H9 (cell line): ENCODE results near the gene KCNAB1. TPM values are rescaled to one million over a fixed set of nuclear protein-coding genes. Genes with fewer than 3 reads are reported as not detected.

ENCODE experiments used
- DNase-seq: peaks from one replicate; pipeline ENCODE4 v3.0.0-alpha.2; 2017
- H2AFZ ChIP-seq: one replicate; pipeline ENCODE4 v1.6.1; 2013; ENCODE audit warnings: mild to moderate bottlenecking, low read length, control low read depth, moderate library complexity
- H2AK5ac ChIP-seq: 2 replicates; pipeline ENCODE4 v1.6.1; 2013; ENCODE audit warnings: low read length, control low read depth, mixed read lengths; ENCODE audit not compliant: insufficient read length
- H2BK120ac ChIP-seq: one replicate; pipeline ENCODE4 v1.6.1; 2013; ENCODE audit warnings: low read depth, mild to moderate bottlenecking, low read length, control low read depth, inconsistent platforms; ENCODE audit not compliant: poor library complexity, severe bottlenecking
- H2BK12ac ChIP-seq: 2 replicates; pipeline ENCODE4 v1.6.1; 2013; ENCODE audit warnings: low read length, control low read depth, mixed read lengths, low read depth; ENCODE audit not compliant: insufficient read length
- H2BK15ac ChIP-seq: 2 replicates; pipeline ENCODE4 v1.6.1; 2013; ENCODE audit warnings: low read depth, low read length, control low read depth
- H2BK20ac ChIP-seq: one replicate; pipeline ENCODE4 v1.6.1; 2013; ENCODE audit warnings: low read depth, mild to moderate bottlenecking, low read length, control low read depth, inconsistent platforms; ENCODE audit not compliant: poor library complexity, severe bottlenecking
- H2BK5ac ChIP-seq: 2 replicates; pipeline ENCODE4 v1.6.1; 2013; ENCODE audit warnings: low read length, control low read depth, mixed read lengths; ENCODE audit not compliant: insufficient read length
- H3K14ac ChIP-seq: 2 replicates; pipeline ENCODE4 v1.6.1; 2013; ENCODE audit warnings: low read length, control low read depth; ENCODE audit not compliant: insufficient read depth
- H3K18ac ChIP-seq: 2 replicates; pipeline ENCODE4 v1.6.1; 2013; ENCODE audit warnings: low read depth, mild to moderate bottlenecking, mixed read lengths, low read length, control low read depth; ENCODE audit not compliant: insufficient read length
- H3K23ac ChIP-seq: 2 replicates; pipeline ENCODE4 v1.6.1; 2013; ENCODE audit warnings: low read length, control low read depth, mixed read lengths, low read depth; ENCODE audit not compliant: insufficient read length
- H3K23me2 ChIP-seq: 2 replicates; pipeline ENCODE4 v1.6.1; 2013; ENCODE audit warnings: low read depth, mild to moderate bottlenecking, mixed read lengths, low read length, control low read depth; ENCODE audit not compliant: insufficient read length, poor library complexity, severe bottlenecking
- H3K27ac ChIP-seq: 2 replicates; pipeline ENCODE4 v1.5.1; 2013; ENCODE audit warnings: low read length, control low read depth, mixed read lengths, low read depth; ENCODE audit not compliant: insufficient read length
- H3K27me3 ChIP-seq: 2 replicates; pipeline ENCODE4 v1.6.1; 2013; ENCODE audit warnings: low read length, control low read depth, inconsistent platforms; ENCODE audit not compliant: insufficient read depth
- H3K4ac ChIP-seq: 2 replicates; pipeline ENCODE4 v1.6.1; 2013; ENCODE audit warnings: low read depth, mild to moderate bottlenecking, control low read depth, inconsistent platforms, low read length, moderate library complexity
- H3K4me1 ChIP-seq: 2 replicates; pipeline ENCODE4 v1.6.1; 2013; ENCODE audit warnings: low read length, control low read depth, inconsistent platforms; ENCODE audit not compliant: insufficient read depth
- H3K4me2 ChIP-seq: 2 replicates; pipeline ENCODE4 v1.6.1; 2013; ENCODE audit warnings: low read length, control low read depth, mixed read lengths; ENCODE audit not compliant: insufficient read length, insufficient read depth
- H3K56ac ChIP-seq: 2 replicates; pipeline ENCODE4 v1.6.1; 2013; ENCODE audit warnings: low read depth, mild to moderate bottlenecking, mixed read lengths, low read length, control low read depth; ENCODE audit not compliant: insufficient read length
- H3K79me1 ChIP-seq: 2 replicates; pipeline ENCODE4 v1.6.1; 2013; ENCODE audit warnings: low read depth, mild to moderate bottlenecking, moderate library complexity, low read length, control low read depth, inconsistent platforms; ENCODE audit not compliant: insufficient read depth, poor library complexity, severe bottlenecking
- H3K79me2 ChIP-seq: 2 replicates; pipeline ENCODE4 v1.6.1; 2013; ENCODE audit warnings: low read length, control low read depth, inconsistent platforms; ENCODE audit not compliant: insufficient read depth
- H3K9ac ChIP-seq: 2 replicates; pipeline ENCODE4 v1.6.1; 2013; ENCODE audit warnings: low read length, control low read depth, mixed read lengths; ENCODE audit not compliant: insufficient read length; ENCODE audit errors: extremely low read depth
- H3K9me3 ChIP-seq: one replicate; pipeline ENCODE4 v1.6.1; 2013; ENCODE audit warnings: low read depth, low read length, inconsistent platforms; ENCODE audit not compliant: control insufficient read depth
- H3T11ph ChIP-seq: one replicate; pipeline ENCODE4 v1.6.1; 2013; ENCODE audit warnings: mild to moderate bottlenecking, low read length, control low read depth, inconsistent platforms
- H4K20me1 ChIP-seq: one replicate; pipeline ENCODE4 v1.6.1; 2013; ENCODE audit not compliant: control insufficient read depth, insufficient read length, insufficient read depth
- H4K5ac ChIP-seq: 2 replicates; pipeline ENCODE4 v1.6.1; 2013; ENCODE audit warnings: low read depth, mild to moderate bottlenecking, mixed read lengths, low read length, control low read depth; ENCODE audit not compliant: insufficient read length
- H4K8ac ChIP-seq: replicated peaks from 2 replicates; pipeline ENCODE4 v1.6.1; 2013; ENCODE audit warnings: low read length, control low read depth, mixed read lengths, low read depth; ENCODE audit not compliant: insufficient read length
- H4K91ac ChIP-seq: 2 replicates; pipeline ENCODE4 v1.6.1; 2013; ENCODE audit warnings: low read depth, mild to moderate bottlenecking, moderate library complexity, mixed read lengths, low read length, control low read depth; ENCODE audit not compliant: insufficient read length
- H3K27ac Mint-ChIP-seq, 3 experiments: 2 replicates in 2 of 3; 3 replicates in 1 of 3; pipeline ENCODE4 v1.8.0; 2020 to 2021; ENCODE audit warnings: mixed read lengths in 3 of 3, mild to moderate bottlenecking in 1 of 3, moderate library complexity in 1 of 3
- H3K27me3 Mint-ChIP-seq: 2 replicates; pipeline ENCODE4 v1.8.0; 2021; ENCODE audit warnings: low read depth, mild to moderate bottlenecking, moderate library complexity, mixed read lengths
- H3K36me3 Mint-ChIP-seq, 3 experiments: 2 replicates in 2 of 3; 3 replicates in 1 of 3; pipeline ENCODE4 v1.8.0; 2020 to 2021; ENCODE audit warnings: low read depth in 3 of 3, mixed read lengths in 3 of 3; ENCODE audit not compliant: insufficient read depth in 1 of 3
- H3K4me1 Mint-ChIP-seq, 2 experiments: 2 replicates each; pipeline ENCODE4 v1.8.0; 2020; ENCODE audit warnings: mixed read lengths in 2 of 2
- H3K4me3 Mint-ChIP-seq, 2 experiments: 2 replicates in 1 of 2; 3 replicates in 1 of 2; pipeline ENCODE4 v1.8.0; 2020 to 2021; ENCODE audit warnings: mild to moderate bottlenecking in 2 of 2, mixed read lengths in 2 of 2, moderate library complexity in 1 of 2
- H3K9me3 Mint-ChIP-seq, 2 experiments: 2 replicates in 1 of 2; 3 replicates in 1 of 2; pipeline ENCODE4 v1.8.0; 2020; ENCODE audit warnings: mild to moderate bottlenecking in 2 of 2, mixed read lengths in 2 of 2, moderate library complexity in 1 of 2
- CTCF ChIP-seq: fragments of 200-600 bp; sonication (generic); conservative IDR thresholded peaks from 3 replicates; pipeline ENCODE4 v1.8.0; 2021; ENCODE audit warnings: antibody characterized with exemption, mild to moderate bottlenecking
- WGBS: extraction: QIAGEN DNeasy Blood & Tissue Kit; methylation state at CpG from one replicate; pipeline ENCODE4 v1.1.7; 2013; ENCODE audit warnings: missing lambda C conversion rate, low lambda C conversion rate, mixed read lengths; ENCODE audit not compliant: insufficient read length; ENCODE audit errors: extremely low coverage; 5-methylcytosine and 5-hydroxymethylcytosine counted together
- total RNA-seq: library from RNA; stranded (reverse); gene quantifications from 2 replicates; pipeline ENCODE4 v1.2.1, GENCODE V29; 2021

KCNAB1 gene
- total RNA-seq, 1 experiment from 2014 or later, result 3.7 TPM

- H4K5ac ChIP-seq, result no peak overlapping the region
- H3K79me1 ChIP-seq, result no peaks in the 10 kb centered on the region
- H4K20me1 ChIP-seq, result no peaks in the 10 kb centered on the region
- no peak overlapping the region for H2AK5ac ChIP-seq
- Mint-ChIP-seq H3K9me3 (peaks cover 0 to 4% of the 10 kb centered on the region in 2 experiments; a peak in 2 of 5 replicates), H3K27ac (no peak overlapping the region), H3K4me3 (no peak overlapping the region), H3K36me3 (peaks cover 0 to under 1% (median 0%) of the 10 kb centered on the region in 3 experiments; a peak in 2 of 7 replicates), H3K27me3 (no peaks in the 10 kb centered on the region), H3K4me1 (peaks cover 0 to 4% of the 10 kb centered on the region in 2 experiments; a peak in 1 of 4 replicates)
- H3K56ac ChIP-seq, result no peak overlapping the region
- no peaks in the 10 kb centered on the region for H3K23me2 ChIP-seq
- H4K8ac ChIP-seq, result no peak overlapping the region
- H2BK20ac ChIP-seq, result no peak overlapping the region
- no peaks in the 10 kb centered on the region for H3K9me3 ChIP-seq
- no peak overlapping the region for H3K18ac ChIP-seq
- H2BK12ac ChIP-seq, result no peak overlapping the region
- H2BK15ac ChIP-seq, result no peak overlapping the region
- H3K4ac ChIP-seq, result no peak overlapping the region
- H3K4me1 ChIP-seq, result no peaks in the 10 kb centered on the region
- no peak for DNase-seq
- H3K23ac ChIP-seq, result no peak overlapping the region
- no peak overlapping the region for H3K9ac ChIP-seq
- no peaks in the 10 kb centered on the region for H3K79me2 ChIP-seq
- no peak overlapping the region for H3K4me2 ChIP-seq
- no peak overlapping the region for H3T11ph ChIP-seq
- H2BK5ac ChIP-seq, result no peak overlapping the region
- no peak overlapping the region for H3K14ac ChIP-seq
- H2BK120ac ChIP-seq, result no peak overlapping the region
- no CpG with 5 or more reads among the region's 3 CpGs for WGBS
- no peak for TF ChIP-seq CTCF
- H4K91ac ChIP-seq, result no peak overlapping the region
- H2AFZ ChIP-seq, result no peak overlapping the region
- H3K27me3 ChIP-seq, result no peaks in the 10 kb centered on the region
- no peak overlapping the region for H3K27ac ChIP-seq
Measured at GRCh38 chr3:156491192-156491591, 370.8 kb downstream of the KCNAB1 start.
